K562 (cell line): Measurements from ENCODE around the gene LRP3. TPM values are rescaled to one million over a fixed set of nuclear protein-coding genes. Genes with fewer than 3 reads are reported as not detected.

Experiments
- ATAC-seq: fragments of 200-7000 bp; cut with Tn5 transposase; 3 replicates; pipeline ENCODE4 v1.9.1; 2020; ENCODE audit warnings: moderate library complexity
- BruUV-seq: library from RNA; stranded (reverse); fragments of 400-500 nt; replicated peaks from 2 replicates; lab custom pipeline; 2021; lab: Mats Ljungman, UMichigan
- CTCF ChIA-PET: fragments of 300-600 bp; formaldehyde crosslinking; extraction: SDS; loops from one replicate; lab custom pipeline; 2021; ENCODE audit warnings: low intra/inter-chr PET ratio; lab: Yijun Ruan, JAX
- POLR2A ChIA-PET: fragments of 300-600, 350-650 bp; sonication (Branson Sonifier 250); formaldehyde crosslinking; extraction: SDS; loops from one replicate; lab custom pipeline; 2021; ENCODE audit warnings: antibody characterized with exemption, inconsistent platforms; lab: Yijun Ruan, JAX
- DNase-seq, 4 experiments: peaks; one replicate each; pipeline versions ENCODE4 v3.0.0 to v3.0.0-alpha.2; 2011 to 2018; ENCODE audit warnings: low spot score in 3 of 4, mixed read lengths in 3 of 4; ENCODE audit errors: extremely low read depth in 1 of 4
- FAIRE-seq: peaks from 2 replicates; lab custom pipeline; 2011; peaks lifted over from hg19 to GRCh38; lab: Jason Lieb, UNC
- H2AFZ ChIP-seq: 2 replicates; pipeline ENCODE4 v1.6.0; 2011; ENCODE audit warnings: low read depth, low read length, control low read depth, inconsistent platforms
- H3K27ac ChIP-seq: fragments of 200-600 bp; 3 replicates; pipeline ENCODE4 v1.8.0; 2011; ENCODE audit warnings: low read depth, mild to moderate bottlenecking, control low read depth, inconsistent platforms, low read length, moderate library complexity, mixed read lengths; ENCODE audit errors: extremely low read depth
- H3K27me3 ChIP-seq, 2 experiments: fragments of 300-600 bp in 1 of 2; 2 replicates in 1 of 2; 3 replicates in 1 of 2; pipeline versions ENCODE4 v1.6.0 to v1.8.0; 2011; ENCODE audit warnings: inconsistent platforms in 2 of 2, low read length in 2 of 2, mild to moderate bottlenecking in 1 of 2, mixed read lengths in 1 of 2, moderate library complexity in 1 of 2; ENCODE audit not compliant: control insufficient read depth in 2 of 2, insufficient read depth in 2 of 2
- H3K36me3 ChIP-seq: fragments of 300-600 bp; 3 replicates; pipeline ENCODE4 v1.8.0; 2011; ENCODE audit warnings: mild to moderate bottlenecking, low read length, inconsistent platforms; ENCODE audit not compliant: control insufficient read depth, insufficient read depth
- H3K4me1 ChIP-seq, 2 experiments: fragments of 200-600 bp in 1 of 2; replicated peaks in 1 of 2; 2 replicates in 1 of 2; 3 replicates in 1 of 2; pipeline versions ENCODE4 v1.5.1 to v1.8.0; 2011; ENCODE audit warnings: inconsistent platforms in 2 of 2, low read length in 2 of 2, mild to moderate bottlenecking in 1 of 2, mixed read lengths in 1 of 2, moderate library complexity in 1 of 2; ENCODE audit not compliant: control insufficient read depth in 2 of 2, insufficient read depth in 2 of 2
- H3K4me2 ChIP-seq: 2 replicates; pipeline ENCODE4 v1.6.1; 2011; ENCODE audit warnings: low read length, control low read depth, inconsistent platforms, mixed read lengths; ENCODE audit not compliant: insufficient read depth
- H3K4me3 ChIP-seq: fragments of 200-600 bp; sonication (generic), shearing (Covaris generic); 2 replicates; pipeline ENCODE4 v1.5.1; 2016; ENCODE audit warnings: control low read depth, inconsistent platforms
- H3K79me2 ChIP-seq: fragments of 200-600 bp; 3 replicates; pipeline ENCODE4 v1.8.0; 2011; ENCODE audit warnings: low read length, inconsistent platforms; ENCODE audit not compliant: control insufficient read depth, insufficient read depth
- H3K9ac ChIP-seq, 2 experiments: 2 replicates each; pipeline versions ENCODE4 v1.6.0 to v1.6.1; 2011; ENCODE audit warnings: low read depth in 2 of 2, low read length in 2 of 2, control low read depth in 1 of 2, inconsistent platforms in 1 of 2, mild to moderate bottlenecking in 1 of 2, mixed read lengths in 1 of 2; ENCODE audit not compliant: insufficient read depth in 1 of 2
- H3K9me1 ChIP-seq: one replicate; pipeline ENCODE4 v1.6.0; 2011; ENCODE audit warnings: inconsistent platforms, mild to moderate bottlenecking, low read length, moderate library complexity; ENCODE audit not compliant: control insufficient read depth, insufficient read depth
- H3K9me3 ChIP-seq: replicated peaks from 2 replicates; pipeline ENCODE4 v1.5.1; 2011; ENCODE audit warnings: low read depth, low read length, inconsistent platforms; ENCODE audit not compliant: control insufficient read depth, insufficient read depth
- H4K20me1 ChIP-seq: replicated peaks from 2 replicates; pipeline ENCODE4 v1.6.1; 2011; ENCODE audit warnings: low read length, inconsistent platforms, mixed read lengths; ENCODE audit not compliant: control insufficient read depth, insufficient read depth
- EP300 ChIP-seq: IDR thresholded peaks from 2 replicates; pipeline ENCODE4 v1.6.1; 2012; ENCODE audit warnings: low read length, improper control_type of control experiment
- HMBOX1 ChIP-seq: sonication (generic); IDR thresholded peaks from 2 replicates; pipeline ENCODE4 v1.6.1; 2016
- JUN ChIP-seq, 2 experiments: sonication (generic) in 1 of 2; formaldehyde crosslinking in 1 of 2; IDR thresholded peaks; 2 replicates each; pipeline versions ENCODE4 v1.6.1 to v1.8.0; 2012 to 2022; ENCODE audit warnings: borderline replicate concordance in 2 of 2, mild to moderate bottlenecking in 2 of 2, improper control_type of control experiment in 1 of 2, low read depth in 1 of 2, low read length in 1 of 2, missing genetic modification reagents in 1 of 2
- KDM2B ChIP-seq: fragments of 250-450 bp; sonication (Bioruptor Pico); IDR thresholded peaks from 2 replicates; pipeline ENCODE4 v1.8.0; 2021; ENCODE audit warnings: mild to moderate bottlenecking, moderate library complexity
- MAFK ChIP-seq: IDR thresholded peaks from 2 replicates; pipeline ENCODE4 v1.6.1; 2011; ENCODE audit warnings: low read length, improper control_type of control experiment
- RFX1 ChIP-seq: fragments of 450-650 bp; IDR thresholded peaks from 2 replicates; pipeline ENCODE4 v1.6.1; 2016; ENCODE audit warnings: mild to moderate bottlenecking, moderate library complexity
- TGIF2 ChIP-seq: sonication (generic); formaldehyde crosslinking; IDR thresholded peaks from 2 replicates; pipeline ENCODE4 v1.8.1; 2022; ENCODE audit warnings: mild to moderate bottlenecking, missing genetic modification reagents, moderate library complexity
- THRAP3 ChIP-seq: fragments of 450-650 bp; IDR thresholded peaks from 2 replicates; pipeline ENCODE4 v1.6.1; 2016; ENCODE audit warnings: mild to moderate bottlenecking, inconsistent platforms, borderline replicate concordance
- ZNF165 ChIP-seq: fragments of 250-450 bp; sonication (Bioruptor Pico); IDR thresholded peaks from 2 replicates; pipeline ENCODE4 v1.4.0; 2020; ENCODE audit warnings: borderline replicate concordance
- ZNF589 ChIP-seq: fragments of 200-800 bp; sonication (Bioruptor generic); IDR thresholded peaks from 2 replicates; pipeline ENCODE4 v1.6.1; 2016; ENCODE audit warnings: low read depth, missing genetic modification characterization, missing compliant biosample characterization
- WGBS: fragments of 100-300 bp; shearing (Covaris generic); methylation state at CpG from one replicate; pipeline ENCODE4 v1.1.6; 2016; ENCODE audit warnings: low coverage, mixed read lengths; ENCODE audit not compliant: insufficient coverage; ENCODE audit errors: missing lambda C conversion rate; 5-methylcytosine and 5-hydroxymethylcytosine counted together
- in situ Hi-C: fragments of 300-500 bp; cut with MboI; formaldehyde crosslinking; loops from 4 replicates; pipeline ENCODE4 v1.15.0; 2018; ENCODE audit warnings: inconsistent platforms, mixed read lengths
- intact Hi-C: fragments of 100-400 bp; cut with micrococcal nuclease; formaldehyde crosslinking; loops from 2 replicates; pipeline ENCODE4 v1.14.2; 2022
- polyA plus RNA-seq, 8 experiments: library from polyadenylated mRNA; depleted of rRNA in 4 of 8; stranded (reverse) in 5 of 8; unstranded in 3 of 8; fragments of >200 nt; fragmentation: Nextera tagmentation in 2 of 8; fragmentation: Illumina TruSeq in 1 of 8; extraction: Ambion mirVana in 2 of 8; extraction: Trizol in 1 of 8; gene quantifications; 2 replicates each; pipeline versions ENCODE4 v1.2.1 to v1.2.3, GENCODE V29; 2011 to 2014; ENCODE audit warnings: inconsistent platforms in 1 of 8, missing spikeins in 1 of 8
- total RNA-seq, 7 experiments: library from RNA; depleted of rRNA in 6 of 7; stranded (reverse); fragments of >200 nt in 6 of 7; fragmentation: Illumina TruSeq in 2 of 7; extraction: Trizol in 2 of 7; gene quantifications; 2 replicates each; pipeline versions ENCODE4 v1.2.1 to v1.2.3, GENCODE V29; 2011 to 2021; ENCODE audit warnings: low replicate concordance in 1 of 7

The LRP3 gene
- total and polyA plus RNA-seq, 9 of the 15 experiments (the other 6 are each of a cell fraction or from before 2014, with no cell fraction given) = 0.29 TPM; not detected in 8

- CTCF ChIA-PET = interaction anchor here (0.7 kb wide), 1 partner anchor 26 kb away, joined by 3 read pairs; no protein-coding TSS in a partner anchor
- BruUV-seq = no TSS peak
Measured at GRCh38 chr19:33215438-33216197, 21.5 kb downstream of the LRP3 start.

More at GRCh38 chr19:33215438-33216197, 21.5 kb downstream of the LRP3 start:
- 0% methylated on average over 15 of the region's 19 CpGs for WGBS
- H3K4me2 ChIP-seq = no peak overlapping the region
- no peaks in the 10 kb centered on the region for H3K36me3 ChIP-seq
- H3K27me3 ChIP-seq = peaks cover 30 to 81% of the 10 kb centered on the region in 2 experiments
- peaks cover 13% of the 10 kb centered on the region for H4K20me1 ChIP-seq
- H3K9me1 ChIP-seq = no peaks in the 10 kb centered on the region
- H3K9me3 ChIP-seq = no peaks in the 10 kb centered on the region
- FAIRE-seq (no peak), ATAC-seq (no peak), DNase-seq (no peak)
- no peak overlapping the region for H2AFZ ChIP-seq
- POLR2A ChIA-PET = no interaction called here
- intact Hi-C loops = no loop called here
- H3K27ac ChIP-seq = no peak overlapping the region
- peaks cover 0 to 13% of the 10 kb centered on the region in 2 experiments; a peak in 2 of 5 replicates for H3K4me1 ChIP-seq
- no peak overlapping the region; a peak in 1 of 4 replicates for H3K9ac ChIP-seq
- H3K79me2 ChIP-seq = no peaks in the 10 kb centered on the region
- in situ Hi-C loops = no loop called here
- H3K4me3 ChIP-seq = no peak overlapping the region
- TF ChIP-seq EP300 (no peak), THRAP3 (no peak), JUN (IDR thresholded peaks at IDR 0.05; ENCODE audit: borderline replicate concordance, low read depth, low read length) (no peak), JUN (CRISPR knock-in tag; IDR thresholded peaks at IDR 0.05; ENCODE audit: borderline replicate concordance) (no peak), ZNF589 (CRISPR knock-in tag) (no peak), TGIF2 (CRISPR knock-in tag) (no peak), HMBOX1 (no peak), MAFK (no peak), KDM2B (CRISPR knock-in tag) (no peak), ZNF165 (no peak), RFX1 (no peak)
